Measurements from ENCODE around the gene CHAF1A.
A peak's percentile ranks its signal among the peaks of the same experiment; 100 is the strongest.

Gene CHAF1A

GRCh38 chr19:4362831-4363545 lies 39.5 kb upstream of the CHAF1A start:
- H3K27me3 Mint-ChIP-seq, result no peaks in the 10 kb centered on the region
- no peak overlapping the region for H3K4me3 Mint-ChIP-seq
- peaks cover 38% of the 10 kb centered on the region for H3K36me3 Mint-ChIP-seq
- H3K27ac Mint-ChIP-seq, result peak overlapping the region; percentile 63
- peak; percentile 14 for ATAC-seq
- H3K9me3 Mint-ChIP-seq, result no peaks in the 10 kb centered on the region
- H3K4me1 Mint-ChIP-seq, result peaks cover 18% of the 10 kb centered on the region

GRCh38 chr19:4363571-4364304 lies 38.7 kb upstream of the CHAF1A start:
- H3K4me1 Mint-ChIP-seq, result peaks cover 25% of the 10 kb centered on the region
- H3K36me3 Mint-ChIP-seq, result peaks cover 36% of the 10 kb centered on the region
- peak overlapping the region; percentile 63 for H3K27ac Mint-ChIP-seq
- ATAC-seq, result no peak
- no peaks in the 10 kb centered on the region for H3K27me3 Mint-ChIP-seq
- H3K9me3 Mint-ChIP-seq, result no peaks in the 10 kb centered on the region
- H3K4me3 Mint-ChIP-seq, result no peak overlapping the region

GRCh38 chr19:4365341-4365740 lies 37.1 kb upstream of the CHAF1A start:
- Mint-ChIP-seq H3K4me3 (no peak overlapping the region), H3K4me1 (peaks cover 38% of the 10 kb centered on the region), H3K9me3 (no peaks in the 10 kb centered on the region), H3K27me3 (no peaks in the 10 kb centered on the region), H3K36me3 (peaks cover 29% of the 10 kb centered on the region), H3K27ac (peak overlapping the region; percentile 23)
- no peak for ATAC-seq

- Mint-ChIP-seq H3K4me3 (no peak overlapping the region), H3K4me1 (peaks cover 38% of the 10 kb centered on the region), H3K27ac (peak overlapping the region; percentile 23), H3K36me3 (peaks cover 25% of the 10 kb centered on the region), H3K27me3 (no peaks in the 10 kb centered on the region), H3K9me3 (no peaks in the 10 kb centered on the region)
- no peak for ATAC-seq
Observed at GRCh38 chr19:4365791-4366665, 36.4 kb upstream of the CHAF1A start.

- Mint-ChIP-seq H3K9me3 (no peaks in the 10 kb centered on the region), H3K4me1 (peaks cover 44% of the 10 kb centered on the region), H3K4me3 (no peak overlapping the region), H3K36me3 (peaks cover 27% of the 10 kb centered on the region), H3K27me3 (no peaks in the 10 kb centered on the region), H3K27ac (peak overlapping the region; percentile 23)
- ATAC-seq, result no peak
Observed at GRCh38 chr19:4366666-4367335, 35.6 kb upstream of the CHAF1A start.

- H3K4me3 Mint-ChIP-seq, result no peak overlapping the region
- H3K36me3 Mint-ChIP-seq, result peaks cover 22% of the 10 kb centered on the region
- ATAC-seq, result no peak
- H3K9me3 Mint-ChIP-seq, result no peaks in the 10 kb centered on the region
- peak overlapping the region; percentile 96 for H3K27ac Mint-ChIP-seq
- no peaks in the 10 kb centered on the region for H3K27me3 Mint-ChIP-seq
- peaks cover 49% of the 10 kb centered on the region for H3K4me1 Mint-ChIP-seq
Observed at GRCh38 chr19:4367336-4367723, 35.1 kb upstream of the CHAF1A start.

GRCh38 chr19:4367781-4368127 lies 34.7 kb upstream of the CHAF1A start:
- ATAC-seq, result peak; percentile 7
- H3K27ac Mint-ChIP-seq, result peak overlapping the region; percentile 96
- no peaks in the 10 kb centered on the region for H3K27me3 Mint-ChIP-seq
- peaks cover 22% of the 10 kb centered on the region for H3K36me3 Mint-ChIP-seq
- peaks cover 53% of the 10 kb centered on the region for H3K4me1 Mint-ChIP-seq
- no peaks in the 10 kb centered on the region for H3K9me3 Mint-ChIP-seq
- peak overlapping the region; percentile 13 for H3K4me3 Mint-ChIP-seq

GRCh38 chr19:4368128-4368820 lies 34.2 kb upstream of the CHAF1A start:
- Mint-ChIP-seq H3K27me3 (no peaks in the 10 kb centered on the region), H3K9me3 (no peaks in the 10 kb centered on the region), H3K4me3 (peak overlapping the region; percentile 47), H3K27ac (peak overlapping the region; percentile 96), H3K4me1 (peaks cover 57% of the 10 kb centered on the region), H3K36me3 (peaks cover 19% of the 10 kb centered on the region)
- ATAC-seq, result peak; percentile 1

GRCh38 chr19:4369109-4369887 lies 33.1 kb upstream of the CHAF1A start:
- Mint-ChIP-seq H3K27me3 (no peaks in the 10 kb centered on the region), H3K36me3 (peaks cover 13% of the 10 kb centered on the region), H3K9me3 (no peaks in the 10 kb centered on the region), H3K27ac (peak overlapping the region; percentile 96), H3K4me1 (peaks cover 67% of the 10 kb centered on the region), H3K4me3 (peak overlapping the region; percentile 75)
- peak; percentile 83 for ATAC-seq

- peak overlapping the region; percentile 75 for H3K4me3 Mint-ChIP-seq
- H3K27me3 Mint-ChIP-seq, result no peaks in the 10 kb centered on the region
- peaks cover 69% of the 10 kb centered on the region for H3K4me1 Mint-ChIP-seq
- peak; percentile 78 for ATAC-seq
- H3K27ac Mint-ChIP-seq, result peak overlapping the region; percentile 96
- H3K36me3 Mint-ChIP-seq, result peaks cover 13% of the 10 kb centered on the region
- no peaks in the 10 kb centered on the region for H3K9me3 Mint-ChIP-seq
Observed at GRCh38 chr19:4369888-4370260, 32.6 kb upstream of the CHAF1A start.

- peaks cover 75% of the 10 kb centered on the region for H3K4me1 Mint-ChIP-seq
- H3K36me3 Mint-ChIP-seq, result peaks cover 13% of the 10 kb centered on the region
- no peaks in the 10 kb centered on the region for H3K9me3 Mint-ChIP-seq
- peak overlapping the region; percentile 75 for H3K4me3 Mint-ChIP-seq
- no peak for ATAC-seq
- H3K27me3 Mint-ChIP-seq, result no peaks in the 10 kb centered on the region
- H3K27ac Mint-ChIP-seq, result peak overlapping the region; percentile 96
Observed at GRCh38 chr19:4370418-4371041, 31.9 kb upstream of the CHAF1A start.

GRCh38 chr19:4371247-4372164 lies 30.9 kb upstream of the CHAF1A start:
- Mint-ChIP-seq H3K27me3 (no peaks in the 10 kb centered on the region), H3K27ac (peak overlapping the region; percentile 96), H3K36me3 (peaks cover 11% of the 10 kb centered on the region)

More at GRCh38 chr19:4371247-4372164, 30.9 kb upstream of the CHAF1A start:
- ATAC-seq, result no peak
- H3K4me3 Mint-ChIP-seq, result no peak overlapping the region
- no peaks in the 10 kb centered on the region for H3K9me3 Mint-ChIP-seq
- peaks cover 85% of the 10 kb centered on the region for H3K4me1 Mint-ChIP-seq

All from stimulated activated memory B cell treated with anti-CD40 and anti-IgM and Interleukin-4, amounts not matched to agents 10 μg/mL and 1 μg/mL and 100 μg/mL, for 72 hours (primary cell).